ENCODE measurements around the gene ETFA.

Gene ETFA

GRCh38 chr15:76175442-76175841, 135.8 kb downstream of the ETFA start:
- no peak for DNase-seq (ENCODE audit: low read depth)

DNA sequence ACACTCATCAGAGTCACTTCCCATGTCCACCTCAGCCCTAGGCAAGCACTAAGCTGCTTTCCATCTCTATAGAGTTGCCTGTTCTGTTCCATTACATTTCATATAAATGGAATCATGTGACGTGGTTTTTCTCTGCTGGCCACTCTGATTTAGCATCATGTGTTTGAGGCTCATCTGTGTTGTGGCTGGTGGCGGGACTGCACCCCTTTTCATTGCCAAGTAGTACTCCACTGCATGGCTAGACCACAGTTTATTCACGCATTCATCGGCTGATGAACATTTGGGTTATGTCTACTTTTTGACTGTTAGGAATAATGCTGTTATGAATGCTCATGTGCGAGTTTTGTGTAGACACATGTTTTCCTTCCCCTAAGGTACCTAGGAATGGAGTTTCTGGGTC, 136.6 kb downstream of the ETFA start:
- DNase-seq (ENCODE audit: low read depth): no peak

DNA sequence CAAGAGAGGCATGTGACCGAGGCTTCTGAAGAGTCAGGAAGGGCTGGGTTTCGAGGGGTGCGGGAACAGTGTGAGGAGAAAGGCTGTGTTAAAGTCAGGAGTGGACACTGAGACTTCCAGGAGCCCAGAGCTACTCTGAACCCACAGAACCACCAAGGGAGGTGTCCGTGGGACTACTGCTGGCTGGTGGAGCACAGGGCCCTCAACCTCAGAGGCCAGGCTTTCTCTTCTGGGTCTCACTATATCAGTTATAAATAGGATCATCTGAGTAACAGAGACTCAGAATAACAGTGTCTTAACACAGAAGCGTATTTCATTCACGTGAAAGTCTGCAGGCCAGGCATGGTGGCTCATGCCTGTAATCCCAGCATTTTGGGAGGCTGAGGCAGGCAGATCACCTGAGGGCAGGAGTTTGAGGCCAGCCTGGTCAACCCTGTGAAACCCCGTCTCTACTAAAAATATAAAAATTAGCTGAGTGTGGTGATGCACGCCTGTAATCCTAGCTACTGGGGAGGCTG, 137.9 kb downstream of the ETFA start:
- DNase-seq (ENCODE audit: low read depth): no peak

GRCh38 chr15:76172782-76173181, 138.5 kb downstream of the ETFA start:
- DNase-seq (ENCODE audit: low read depth): no peak

GRCh38 chr15:76169911-76170800, 141.1 kb downstream of the ETFA start:
- DNase-seq (ENCODE audit: low read depth): no peak

- peak; percentile 42 for DNase-seq (ENCODE audit: low read depth)
Observed at GRCh38 chr15:76169018-76169417, 142.3 kb downstream of the ETFA start.

DNA sequence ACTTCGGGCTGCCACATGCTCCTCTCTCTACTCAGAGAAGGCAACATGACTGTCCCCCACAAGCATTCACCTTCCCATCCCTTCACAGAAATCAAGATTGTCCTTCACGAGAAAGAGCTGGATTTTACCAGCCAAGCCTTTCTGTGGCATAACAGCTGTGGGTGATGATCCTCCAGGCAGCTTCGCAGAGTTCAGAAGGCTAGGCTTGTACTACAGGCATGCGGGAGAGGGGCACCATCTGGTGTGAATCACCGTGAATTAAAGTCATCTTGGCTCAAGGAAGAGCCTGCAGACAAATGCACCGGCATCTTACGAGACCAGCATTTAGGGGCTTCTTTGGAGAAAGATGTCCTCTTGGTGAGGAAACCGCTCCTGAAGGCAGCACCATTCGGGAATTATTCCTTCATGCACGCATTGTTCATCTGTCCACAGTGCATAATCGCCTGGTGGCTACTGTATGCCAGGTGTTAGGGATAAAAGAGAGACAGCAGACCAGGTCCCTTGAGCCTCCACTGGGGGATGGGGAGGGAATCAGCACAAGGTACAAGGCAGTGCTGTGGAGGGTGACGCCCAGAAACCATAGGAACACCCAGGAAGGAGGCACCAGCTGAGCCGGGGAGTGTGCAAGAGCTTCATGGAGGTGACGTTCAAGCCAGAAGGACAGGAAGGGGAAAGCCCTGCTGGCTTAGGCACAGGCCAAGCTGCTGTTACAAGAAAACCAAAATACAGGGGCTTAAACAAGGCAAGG, 142.9 kb downstream of the ETFA start:
- no peak for DNase-seq (ENCODE audit: low read depth)

DNA sequence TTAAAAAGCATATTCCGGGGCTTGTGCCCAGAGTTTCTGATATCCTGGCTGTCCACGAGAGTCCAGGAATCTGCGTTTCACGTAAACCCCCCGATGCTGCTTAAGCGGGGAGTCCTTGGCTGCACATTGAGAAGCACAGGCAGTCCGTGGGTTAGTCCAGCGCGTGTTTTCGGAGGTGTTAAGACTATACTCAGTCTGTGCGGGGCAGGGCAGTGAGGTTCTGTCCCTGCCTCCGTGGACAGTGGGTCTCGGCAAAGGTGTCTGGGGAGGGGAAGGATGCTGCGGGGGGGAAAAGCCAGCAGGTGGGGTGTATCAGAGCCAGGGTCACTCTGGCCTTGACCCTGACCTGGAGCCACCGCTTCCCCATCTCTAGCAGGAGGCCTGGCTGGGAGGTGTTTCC, 145.3 kb downstream of the ETFA start:
- no peak for DNase-seq (ENCODE audit: low read depth)
